HepG2 (cell line): ENCODE measurements around the gene SH3BP2. TPM values are rescaled to one million over a fixed set of nuclear protein-coding genes. Genes with fewer than 3 reads are reported as not detected.

ENCODE experiments used
- ATF5 ChIP-seq: sonication (generic); formaldehyde crosslinking; IDR thresholded peaks from 2 replicates; pipeline ENCODE4 v1.4.0; 2020; ENCODE audit warnings: mild to moderate bottlenecking, low read depth, missing genetic modification reagents
- CC2D1A ChIP-seq: sonication (generic); formaldehyde crosslinking; IDR thresholded peaks from 2 replicates; pipeline ENCODE4 v1.8.1; 2023; ENCODE audit warnings: mild to moderate bottlenecking, missing genetic modification reagents
- E2F2 ChIP-seq: sonication (generic); formaldehyde crosslinking; IDR thresholded peaks from 2 replicates; pipeline ENCODE4 v1.4.0; 2020; ENCODE audit warnings: missing genetic modification reagents, borderline replicate concordance
- ELF3 ChIP-seq: IDR thresholded peaks from 2 replicates; pipeline ENCODE4 v1.6.1; 2016; ENCODE audit warnings: missing genetic modification reagents, missing compliant biosample characterization
- FOXM1 ChIP-seq: sonication (generic); formaldehyde crosslinking; IDR thresholded peaks from 2 replicates; pipeline ENCODE4 v1.5.0; 2020; ENCODE audit warnings: missing genetic modification reagents
- FOXP4 ChIP-seq: sonication (generic); formaldehyde crosslinking; IDR thresholded peaks from 2 replicates; pipeline ENCODE4 v1.4.0; 2020; ENCODE audit warnings: missing genetic modification reagents
- IRX3 ChIP-seq: sonication (generic); formaldehyde crosslinking; IDR thresholded peaks from 2 replicates; pipeline ENCODE4 v1.8.1; 2023; ENCODE audit warnings: mild to moderate bottlenecking, low read depth, missing genetic modification reagents, borderline replicate concordance
- ISX ChIP-seq: sonication (generic); formaldehyde crosslinking; conservative IDR thresholded peaks from 2 replicates; pipeline ENCODE4 v1.5.0; 2020; ENCODE audit warnings: missing genetic modification reagents
- JUNB ChIP-seq: sonication (generic); formaldehyde crosslinking; IDR thresholded peaks from 2 replicates; pipeline ENCODE4 v1.8.0; 2022; ENCODE audit warnings: missing genetic modification reagents, mild to moderate bottlenecking, borderline replicate concordance
- LCORL ChIP-seq, 2 experiments: fragments of 450-650 bp in 1 of 2; sonication (generic) in 1 of 2; formaldehyde crosslinking in 1 of 2; IDR thresholded peaks; 2 replicates each; pipeline versions ENCODE4 v1.5.0 to v1.6.1; 2017 to 2020; ENCODE audit warnings: antibody characterized with exemption in 1 of 2, missing genetic modification reagents in 1 of 2
- MAX ChIP-seq: IDR thresholded peaks from 2 replicates; pipeline ENCODE4 v1.6.1; 2012; ENCODE audit warnings: inconsistent platforms
- PCBP1 ChIP-seq: fragments of 200-400 bp; formaldehyde crosslinking; IDR thresholded peaks from 2 replicates; pipeline ENCODE4 v1.6.1; 2017; ENCODE audit warnings: mild to moderate bottlenecking, low read depth, low read length, borderline replicate concordance
- PHF5A ChIP-seq: IDR thresholded peaks from one replicate; pipeline ENCODE4 v1.6.1; 2018; ENCODE audit warnings: low read depth, missing genetic modification reagents; ENCODE audit not compliant: unreplicated experiment
- PPARG ChIP-seq: conservative IDR thresholded peaks from 2 replicates; pipeline ENCODE4 v1.6.1; 2016; ENCODE audit warnings: missing biosample characterization, missing genetic modification reagents
- SP2 ChIP-seq: sonication (generic); formaldehyde crosslinking; IDR thresholded peaks from 2 replicates; pipeline ENCODE4 v1.5.1; 2020; ENCODE audit warnings: mild to moderate bottlenecking, missing genetic modification reagents
- THAP11 ChIP-seq: IDR thresholded peaks from 2 replicates; pipeline ENCODE4 v1.6.1; 2016; ENCODE audit warnings: missing biosample characterization, missing genetic modification reagents
- ZBTB21 ChIP-seq: sonication (generic); formaldehyde crosslinking; IDR thresholded peaks from 2 replicates; pipeline ENCODE4 v1.4.0; 2020; ENCODE audit warnings: missing genetic modification reagents
- ZNF10 ChIP-seq: sonication (generic); formaldehyde crosslinking; IDR thresholded peaks from 2 replicates; pipeline ENCODE4 v1.4.0; 2020; ENCODE audit warnings: mild to moderate bottlenecking, low read depth, missing genetic modification reagents, borderline replicate concordance
- ZSCAN31 ChIP-seq: sonication (generic); formaldehyde crosslinking; IDR thresholded peaks from 2 replicates; pipeline ENCODE4 v1.5.0; 2020; ENCODE audit warnings: low read depth, mild to moderate bottlenecking, missing genetic modification reagents
- polyA plus RNA-seq, 8 experiments: library from polyadenylated mRNA; depleted of rRNA in 3 of 8; stranded (reverse) in 7 of 8; unstranded in 1 of 8; fragments of >200 nt; fragmentation: Illumina TruSeq in 4 of 8; extraction: Trizol in 4 of 8; gene quantifications; 2 replicates each; pipeline versions ENCODE4 v1.2.1 to v1.2.3, GENCODE V29; 2011 to 2016; ENCODE audit warnings: low read depth in 4 of 8, missing spikeins in 1 of 8, mixed read lengths in 1 of 8; ENCODE audit not compliant: insufficient read depth in 1 of 8
- total RNA-seq, 5 experiments: library from RNA; depleted of rRNA; stranded (reverse); fragments of >200 nt; fragmentation: Illumina TruSeq; extraction: Trizol; gene quantifications; 2 replicates each; pipeline ENCODE4 v1.2.3, GENCODE V29; 2016; ENCODE audit warnings: low read depth in 1 of 5
- TF ChIP-seq, protein P1 (sequence below): sonication (generic); formaldehyde crosslinking; IDR thresholded peaks from 2 replicates; pipeline ENCODE4 v1.5.1; 2020; ENCODE audit warnings: missing genetic modification reagents, mild to moderate bottlenecking, borderline replicate concordance
- TF ChIP-seq, protein P2 (sequence below): sonication (generic); formaldehyde crosslinking; IDR thresholded peaks from 2 replicates; pipeline ENCODE4 v1.4.0; 2020; ENCODE audit warnings: missing genetic modification reagents
- TF ChIP-seq, protein P3 (sequence below): sonication (generic); formaldehyde crosslinking; IDR thresholded peaks from 2 replicates; pipeline ENCODE4 v1.4.0; 2020; ENCODE audit warnings: mild to moderate bottlenecking, missing genetic modification reagents

SH3BP2 gene
- total and polyA plus RNA-seq, 2 of the 13 experiments (the other 11 are each of a cell fraction or from before 2014, with no cell fraction given) = 16.9 to 34.5 TPM

DNA sequence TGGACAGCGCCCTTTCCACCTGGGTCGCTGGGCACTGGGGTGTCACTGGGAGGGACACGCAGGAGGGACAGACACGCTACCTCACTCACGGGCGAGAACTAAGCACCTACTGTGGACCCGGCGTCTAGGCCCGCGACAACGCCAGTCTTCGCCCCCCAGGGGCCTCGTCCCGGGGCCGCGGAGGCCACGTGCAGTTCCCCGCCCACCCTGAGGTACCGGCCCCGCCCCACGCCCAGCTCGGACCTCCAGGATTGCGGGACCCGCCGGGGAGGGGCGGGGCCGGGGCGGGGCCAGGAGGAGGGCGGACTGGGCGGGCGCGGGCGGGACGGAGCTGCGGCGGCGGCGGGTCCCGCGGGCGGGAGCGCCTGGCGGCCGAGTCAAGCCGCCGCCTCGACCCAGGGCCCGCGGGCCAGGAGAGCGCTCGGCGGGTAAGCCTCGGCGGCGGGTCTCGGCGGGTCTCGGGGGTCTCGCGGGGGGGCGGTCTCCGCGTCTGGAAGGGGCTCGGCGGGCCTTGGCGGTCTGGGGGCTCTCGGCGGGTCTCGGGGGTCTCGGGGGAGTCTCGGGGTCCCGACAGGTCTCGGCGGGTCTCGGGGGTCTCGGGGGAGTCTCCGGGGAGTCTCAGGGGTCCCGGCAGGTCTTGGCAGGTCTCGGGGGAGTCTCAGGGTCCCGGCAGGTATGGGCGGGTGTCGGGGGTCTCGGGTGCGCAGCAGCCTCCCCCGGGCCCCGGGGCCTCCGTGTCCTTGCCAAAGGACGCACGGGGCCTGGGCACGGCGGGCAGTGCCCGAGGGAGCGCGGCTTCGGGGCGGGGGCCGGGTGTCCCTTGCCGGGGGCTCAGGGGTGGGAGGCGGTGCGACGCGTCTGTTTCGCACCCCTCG lies at the start of gene SH3BP2 (continued):
- TF ChIP-seq, protein P1, sequence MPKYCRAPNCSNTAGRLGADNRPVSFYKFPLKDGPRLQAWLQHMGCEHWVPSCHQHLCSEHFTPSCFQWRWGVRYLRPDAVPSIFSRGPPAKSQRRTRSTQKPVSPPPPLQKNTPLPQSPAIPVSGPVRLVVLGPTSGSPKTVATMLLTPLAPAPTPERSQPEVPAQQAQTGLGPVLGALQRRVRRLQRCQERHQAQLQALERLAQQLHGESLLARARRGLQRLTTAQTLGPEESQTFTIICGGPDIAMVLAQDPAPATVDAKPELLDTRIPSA (CRISPR knock-in tag) = peak; percentile 73; the same call in 1 of the 2 replicates
- no peak for TF ChIP-seq FOXM1
- TF ChIP-seq PPARG = 0 out of 2 replicates have a peak, but pooled peaks have one; percentile 27
- TF ChIP-seq, protein P2, sequence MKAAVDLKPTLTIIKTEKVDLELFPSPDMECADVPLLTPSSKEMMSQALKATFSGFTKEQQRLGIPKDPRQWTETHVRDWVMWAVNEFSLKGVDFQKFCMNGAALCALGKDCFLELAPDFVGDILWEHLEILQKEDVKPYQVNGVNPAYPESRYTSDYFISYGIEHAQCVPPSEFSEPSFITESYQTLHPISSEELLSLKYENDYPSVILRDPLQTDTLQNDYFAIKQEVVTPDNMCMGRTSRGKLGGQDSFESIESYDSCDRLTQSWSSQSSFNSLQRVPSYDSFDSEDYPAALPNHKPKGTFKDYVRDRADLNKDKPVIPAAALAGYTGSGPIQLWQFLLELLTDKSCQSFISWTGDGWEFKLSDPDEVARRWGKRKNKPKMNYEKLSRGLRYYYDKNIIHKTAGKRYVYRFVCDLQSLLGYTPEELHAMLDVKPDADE (CRISPR knock-in tag) = 0 out of 2 replicates have a peak, but pooled peaks have one; percentile 58
- TF ChIP-seq ISX (CRISPR knock-in tag) = 0 out of 2 replicates have a peak, but pooled peaks have one; percentile 29
- TF ChIP-seq LCORL (IDR thresholded peaks at IDR 0.05) = no peak
- TF ChIP-seq LCORL (CRISPR knock-in tag; IDR thresholded peaks at IDR 0.05) = peak; percentile 84
- 0 out of 2 replicates have a peak, but pooled peaks have one; percentile 25 for TF ChIP-seq SP2
- TF ChIP-seq ATF5 (CRISPR knock-in tag) = no peak; the same call in 1 of the 2 replicates
- TF ChIP-seq PHF5A (CRISPR knock-in tag) = no peak
- TF ChIP-seq IRX3 = peak; percentile 98
- no peak for TF ChIP-seq JUNB (CRISPR knock-in tag)
- TF ChIP-seq, protein P3, sequence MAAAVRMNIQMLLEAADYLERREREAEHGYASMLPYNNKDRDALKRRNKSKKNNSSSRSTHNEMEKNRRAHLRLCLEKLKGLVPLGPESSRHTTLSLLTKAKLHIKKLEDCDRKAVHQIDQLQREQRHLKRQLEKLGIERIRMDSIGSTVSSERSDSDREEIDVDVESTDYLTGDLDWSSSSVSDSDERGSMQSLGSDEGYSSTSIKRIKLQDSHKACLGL (CRISPR knock-in tag) = peak; percentile 88
- TF ChIP-seq PCBP1 = 0 out of 2 replicates have a peak, but pooled peaks have one; percentile 7
- no peak for TF ChIP-seq ZBTB21 (CRISPR knock-in tag)
- no peak for TF ChIP-seq CC2D1A (CRISPR knock-in tag)
- no peak for TF ChIP-seq MAX
- 0 out of 2 replicates have a peak, but pooled peaks have one; percentile 33 for TF ChIP-seq ZSCAN31 (CRISPR knock-in tag)
- no peak for TF ChIP-seq FOXP4 (CRISPR knock-in tag)
- no peak for TF ChIP-seq ZNF10 (CRISPR knock-in tag)
- peak; percentile 50 for TF ChIP-seq ELF3
- peak; percentile 59 for TF ChIP-seq THAP11 (CRISPR knock-in tag)
- peak; percentile 36; the same call in 1 of the 2 replicates for TF ChIP-seq E2F2 (CRISPR knock-in tag)
